DMS 273 (cell line): ENCODE data around the gene ST8SIA1.
A peak's percentile ranks its signal among the peaks of the same experiment; 100 is the strongest.

Source experiments
- DNase-seq: peaks from one replicate; lab custom pipeline; 2025; ENCODE audit not compliant: unreplicated experiment; lab: John Stamatoyannopoulos, UW

The ST8SIA1 gene

GRCh38 chr12:22332202-22332601 lies 2.3 kb downstream of the ST8SIA1 start:
- no peak for DNase-seq

- DNase-seq, result no peak
These were observed 4.9 kb downstream of the ST8SIA1 start for GRCh38 chr12:22329621-22330020.

GRCh38 chr12:22325218-22325617 lies 9.3 kb downstream of the ST8SIA1 start:
- no peak for DNase-seq

- no peak for DNase-seq
These were observed 12.4 kb downstream of the ST8SIA1 start for GRCh38 chr12:22322091-22322490.

GRCh38 chr12:22321638-22322037 lies 12.9 kb downstream of the ST8SIA1 start:
- DNase-seq, result no peak

GRCh38 chr12:22321018-22321605 lies 13.4 kb downstream of the ST8SIA1 start:
- DNase-seq, result no peak

- DNase-seq, result no peak
These were observed 16.3 kb downstream of the ST8SIA1 start for GRCh38 chr12:22318108-22318737.

- no peak for DNase-seq
These were observed 20.6 kb downstream of the ST8SIA1 start for GRCh38 chr12:22313963-22314330.

GRCh38 chr12:22313286-22313962 lies 21.1 kb downstream of the ST8SIA1 start:
- no peak for DNase-seq

GRCh38 chr12:22312336-22312735 lies 22.2 kb downstream of the ST8SIA1 start:
- no peak for DNase-seq

- no peak for DNase-seq
These were observed 23.8 kb downstream of the ST8SIA1 start for GRCh38 chr12:22310709-22311108.

- DNase-seq, result no peak
These were observed 24.2 kb downstream of the ST8SIA1 start for GRCh38 chr12:22310275-22310674.

- no peak for DNase-seq
These were observed 26.7 kb downstream of the ST8SIA1 start for GRCh38 chr12:22307811-22308210.

- DNase-seq, result no peak
These were observed 28.2 kb downstream of the ST8SIA1 start for GRCh38 chr12:22306311-22306710.

- DNase-seq, result no peak
These were observed 30.2 kb downstream of the ST8SIA1 start for GRCh38 chr12:22304341-22304740.

GRCh38 chr12:22299294-22299912 lies 35.1 kb downstream of the ST8SIA1 start:
- peak; percentile 34 for DNase-seq

GRCh38 chr12:22289250-22289649 lies 45.3 kb downstream of the ST8SIA1 start:
- DNase-seq, result no peak

GRCh38 chr12:22287776-22288621 lies 46.5 kb downstream of the ST8SIA1 start:
- no peak for DNase-seq

- no peak for DNase-seq
These were observed 47.4 kb downstream of the ST8SIA1 start for GRCh38 chr12:22287101-22287500.

- no peak for DNase-seq
These were observed 47.9 kb downstream of the ST8SIA1 start for GRCh38 chr12:22286569-22286968.

GRCh38 chr12:22285846-22286245 lies 48.7 kb downstream of the ST8SIA1 start:
- DNase-seq, result no peak
